Uterus (tissue), 4 donors: ENCODE measurements around the gene ALOX12. TPM values are rescaled to one million over a fixed set of nuclear protein-coding genes. Genes with fewer than 3 reads are reported as not detected.
"Not testable (repeated sequence)": the region's sequence is repeated elsewhere in the genome, so short reads cannot be mapped to it uniquely, and the experiment has no call there.

Experiments used
- DNase-seq, 2 donors: peaks; one replicate each; pipeline ENCODE4 v3.0.0-alpha.2; 2019 to 2020
- H3K27ac ChIP-seq, 2 donors: fragments of 200-600 bp; sonication (generic); 1 replicate in 1 of 2; 2 replicates in 1 of 2; pipeline ENCODE4 v1.5.1; 2016 to 2018
- H3K27me3 ChIP-seq, 2 donors: fragments of 200-600 bp; sonication (generic); one replicate each; pipeline ENCODE4 v1.5.1; 2018 to 2019; ENCODE audit warnings: control low read depth in 1 of 2
- H3K36me3 ChIP-seq, 2 donors: fragments of 200-600 bp; sonication (generic); one replicate each; pipeline ENCODE4 v1.5.1; 2019; ENCODE audit warnings: control low read depth in 1 of 2
- H3K4me1 ChIP-seq, 2 donors: fragments of 200-600 bp; sonication (generic); one replicate each; pipeline ENCODE4 v1.5.1; 2018 to 2019; ENCODE audit warnings: control low read depth in 1 of 2
- H3K4me3 ChIP-seq, 2 donors: fragments of 200-600 bp; sonication (generic); 1 replicate in 1 of 2; 2 replicates in 1 of 2; pipeline ENCODE4 v1.5.1; 2018 to 2019; ENCODE audit warnings: mild to moderate bottlenecking in 1 of 2
- H3K9me3 ChIP-seq, 2 donors: fragments of 200-600 bp; sonication (generic); one replicate each; pipeline ENCODE4 v1.5.1; 2019; ENCODE audit warnings: control low read depth in 1 of 2
- POLR2A ChIP-seq, 2 donors: fragments of 450-650 bp; IDR thresholded peaks; one replicate each; pipeline ENCODE4 v1.6.1; 2016; ENCODE audit warnings: antibody characterized with exemption in 2 of 2, mild to moderate bottlenecking in 1 of 2, moderate library complexity in 1 of 2
- intact Hi-C: fragments of 100-400 bp; cut with DNase I; formaldehyde crosslinking; loops from one replicate; pipeline ENCODE4 v1.15.1; 2023; ENCODE audit warnings: low total_unique reads
- total RNA-seq, 4 donors: library from RNA; depleted of rRNA in 3 of 4; stranded (reverse); fragments of >200 nt in 3 of 4; gene quantifications; one replicate each; pipeline versions ENCODE4 v1.1.0 to v1.2.4, GENCODE V29; 2014 to 2023
- TF ChIP-seq, protein P1 (sequence below), 4 experiments: fragments of 200-600 bp in 2 of 4; fragments of 450-650 bp in 2 of 4; sonication (generic) in 2 of 4; IDR thresholded peaks; one replicate each; pipeline ENCODE4 v1.5.1; 2016 to 2019; ENCODE audit warnings: antibody characterized with exemption in 4 of 4, mild to moderate bottlenecking in 2 of 4, moderate library complexity in 1 of 4
- donor health status: DM: yes; HTN: yes; CAD: no.

The ALOX12 gene
- total RNA-seq, 4 donors from 2014 or later: 0.14 to 0.34 TPM; not detected in 2

DNA sequence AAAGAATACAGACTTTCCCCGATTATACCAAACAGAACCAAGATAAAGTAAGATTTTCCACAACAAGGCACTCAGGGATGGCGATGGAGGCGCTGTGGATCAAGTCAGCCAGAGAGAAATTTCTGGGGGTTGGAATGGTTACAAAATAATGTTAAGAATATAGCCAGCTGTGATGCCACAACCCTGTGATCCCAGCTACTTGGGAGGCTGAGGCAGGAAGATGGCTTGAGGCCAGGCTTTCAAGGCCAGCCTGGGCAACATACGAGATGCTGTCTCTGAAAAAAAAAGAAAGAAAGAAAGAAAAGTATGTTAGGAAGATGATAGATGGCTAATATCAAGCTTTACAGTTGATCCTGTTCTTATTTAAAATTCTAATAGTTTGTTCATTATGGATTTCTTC is 10.6 kb upstream of the ALOX12 start:
- TF ChIP-seq, protein P1, sequence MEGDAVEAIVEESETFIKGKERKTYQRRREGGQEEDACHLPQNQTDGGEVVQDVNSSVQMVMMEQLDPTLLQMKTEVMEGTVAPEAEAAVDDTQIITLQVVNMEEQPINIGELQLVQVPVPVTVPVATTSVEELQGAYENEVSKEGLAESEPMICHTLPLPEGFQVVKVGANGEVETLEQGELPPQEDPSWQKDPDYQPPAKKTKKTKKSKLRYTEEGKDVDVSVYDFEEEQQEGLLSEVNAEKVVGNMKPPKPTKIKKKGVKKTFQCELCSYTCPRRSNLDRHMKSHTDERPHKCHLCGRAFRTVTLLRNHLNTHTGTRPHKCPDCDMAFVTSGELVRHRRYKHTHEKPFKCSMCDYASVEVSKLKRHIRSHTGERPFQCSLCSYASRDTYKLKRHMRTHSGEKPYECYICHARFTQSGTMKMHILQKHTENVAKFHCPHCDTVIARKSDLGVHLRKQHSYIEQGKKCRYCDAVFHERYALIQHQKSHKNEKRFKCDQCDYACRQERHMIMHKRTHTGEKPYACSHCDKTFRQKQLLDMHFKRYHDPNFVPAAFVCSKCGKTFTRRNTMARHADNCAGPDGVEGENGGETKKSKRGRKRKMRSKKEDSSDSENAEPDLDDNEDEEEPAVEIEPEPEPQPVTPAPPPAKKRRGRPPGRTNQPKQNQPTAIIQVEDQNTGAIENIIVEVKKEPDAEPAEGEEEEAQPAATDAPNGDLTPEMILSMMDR (IDR thresholded peaks at IDR 0.05): no peak
- TF ChIP-seq POLR2A (IDR thresholded peaks at IDR 0.05): no peak
- H3K27me3 ChIP-seq: no peaks in the 10 kb centered on the region
- intact Hi-C loops: no loop called here

DNA sequence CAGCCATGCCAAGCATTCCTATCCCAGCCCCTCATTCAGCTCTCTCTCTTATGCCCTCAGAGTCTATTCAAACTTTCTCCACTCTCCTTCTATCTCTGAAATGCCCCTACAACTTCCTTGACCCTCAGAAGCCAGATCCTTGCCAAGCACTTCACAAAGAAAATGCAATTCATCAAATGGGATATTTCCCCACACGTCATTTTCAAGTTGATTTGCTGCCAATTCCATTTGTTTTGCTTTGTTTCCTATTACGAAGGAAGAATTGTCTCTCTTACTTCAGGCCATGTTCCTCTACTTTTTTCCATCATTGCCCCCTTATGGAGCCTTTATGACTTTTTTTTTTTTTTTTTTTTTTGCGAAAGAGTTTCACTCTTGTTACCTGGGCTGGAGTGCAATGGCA is 9.2 kb upstream of the ALOX12 start:
- Histone ChIP-seq H3K4me1 (no peaks in the 10 kb centered on the region), H3K27ac (no peak overlapping the region), H3K36me3 (no peaks in the 10 kb centered on the region), H3K4me3 (no peak overlapping the region), H3K27me3 (no peaks in the 10 kb centered on the region), H3K9me3 (no peaks in the 10 kb centered on the region)
- intact Hi-C loops: no loop called here
- TF ChIP-seq POLR2A (IDR thresholded peaks at IDR 0.05): no peak
- DNase-seq: no peak

More for the DNA sequence above, 10.6 kb upstream of the ALOX12 start:
- Histone ChIP-seq H3K4me3 (no peak overlapping the region), H3K36me3 (no peaks in the 10 kb centered on the region), H3K27ac (no peak overlapping the region), H3K4me1 (no peaks in the 10 kb centered on the region), H3K9me3 (no peaks in the 10 kb centered on the region)
- DNase-seq: no peak

DNA sequence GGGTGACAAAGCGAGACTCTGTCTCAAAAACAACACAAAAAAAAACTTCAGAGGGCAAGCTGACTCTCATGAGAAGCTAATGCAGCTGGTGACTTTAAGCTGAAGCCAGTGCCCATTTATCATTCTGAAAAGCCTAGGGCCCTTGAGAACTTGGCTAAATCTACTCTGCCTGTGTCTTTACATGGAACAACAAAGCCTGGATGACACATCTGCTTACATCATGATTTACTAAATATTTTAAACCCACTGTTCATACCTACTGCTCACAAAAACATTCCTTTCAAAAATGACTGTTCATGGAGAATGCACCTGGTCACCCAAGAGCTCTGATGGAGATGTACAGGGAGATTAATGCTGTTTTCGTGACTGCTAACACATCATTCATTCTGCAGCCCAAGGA is 6.1 kb upstream of the ALOX12 start:
- no peaks in the 10 kb centered on the region for H3K27me3 ChIP-seq
- no peak overlapping the region for H3K4me3 ChIP-seq
- no peaks in the 10 kb centered on the region for H3K9me3 ChIP-seq
- DNase-seq: no peak
- H3K4me1 ChIP-seq: no peaks in the 10 kb centered on the region
- no peaks in the 10 kb centered on the region for H3K36me3 ChIP-seq
- intact Hi-C loops: no loop called here
- TF ChIP-seq, protein P1 (IDR thresholded peaks at IDR 0.05): no peak
- no peak for TF ChIP-seq POLR2A (IDR thresholded peaks at IDR 0.05)
- no peak overlapping the region for H3K27ac ChIP-seq

DNA sequence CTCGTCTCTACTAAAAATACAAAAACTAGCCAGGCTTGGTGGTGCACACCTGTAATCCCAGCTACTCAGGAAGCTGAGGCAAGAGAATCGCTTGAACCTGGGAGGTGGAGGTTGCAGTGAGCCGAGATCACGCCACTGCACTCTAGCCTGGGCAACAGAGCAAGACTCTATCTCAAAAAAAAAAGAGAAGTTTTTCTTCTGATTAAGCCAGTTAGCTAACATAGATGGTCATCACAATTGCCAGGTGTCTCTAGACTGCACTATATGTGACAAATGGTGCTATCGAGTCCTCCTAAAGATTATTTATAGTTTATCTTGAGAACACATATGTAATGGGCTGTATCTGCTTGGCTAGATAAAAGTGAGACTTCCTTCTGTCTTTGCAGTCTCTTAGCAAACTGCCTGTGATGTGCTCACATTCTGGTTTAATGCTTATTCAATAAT is 2.2 kb upstream of the ALOX12 start:
- H3K36me3 ChIP-seq: not testable (repeated sequence)

DNA sequence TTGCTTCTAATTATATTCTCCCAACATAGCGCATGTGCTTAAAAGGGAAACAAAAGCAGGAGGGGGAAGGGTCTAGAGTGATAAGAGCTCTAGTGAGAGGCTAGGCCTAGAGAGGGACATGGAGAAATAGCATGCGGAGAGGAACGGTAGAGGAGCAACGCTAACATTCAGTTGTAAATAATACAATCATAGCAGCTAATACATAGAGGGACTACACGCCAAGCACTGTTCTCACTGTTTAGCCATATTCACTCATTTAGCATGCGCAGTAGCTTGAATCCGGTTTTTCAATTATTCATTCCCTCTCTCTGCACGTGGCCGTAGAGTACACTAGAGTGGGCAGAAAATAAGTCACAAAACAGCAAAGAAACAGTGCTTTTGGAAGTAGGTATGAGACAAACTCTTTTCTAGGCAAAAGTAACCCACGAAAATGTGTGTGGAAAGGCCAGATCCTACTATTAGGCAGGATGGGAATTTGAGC is 1.7 kb upstream of the ALOX12 start:
- DNase-seq: no peak
- no peak overlapping the region for H3K4me3 ChIP-seq
- H3K27me3 ChIP-seq: no peaks in the 10 kb centered on the region
- no peaks in the 10 kb centered on the region for H3K36me3 ChIP-seq
- TF ChIP-seq, protein P1 (IDR thresholded peaks at IDR 0.05): no peak
- no peak for TF ChIP-seq POLR2A (IDR thresholded peaks at IDR 0.05)
- intact Hi-C loops: no loop called here
- H3K4me1 ChIP-seq: peaks cover 0 to 5% of the 10 kb centered on the region in 2 donors
- no peaks in the 10 kb centered on the region for H3K9me3 ChIP-seq
- H3K27ac ChIP-seq: no peak overlapping the region

More for the DNA sequence above, 2.2 kb upstream of the ALOX12 start:
- DNase-seq, H3K9me3 ChIP-seq, H3K4me3 ChIP-seq, H3K27me3 ChIP-seq, intact Hi-C loops, H3K4me1 ChIP-seq, H3K27ac ChIP-seq: not testable (repeated sequence)

DNA sequence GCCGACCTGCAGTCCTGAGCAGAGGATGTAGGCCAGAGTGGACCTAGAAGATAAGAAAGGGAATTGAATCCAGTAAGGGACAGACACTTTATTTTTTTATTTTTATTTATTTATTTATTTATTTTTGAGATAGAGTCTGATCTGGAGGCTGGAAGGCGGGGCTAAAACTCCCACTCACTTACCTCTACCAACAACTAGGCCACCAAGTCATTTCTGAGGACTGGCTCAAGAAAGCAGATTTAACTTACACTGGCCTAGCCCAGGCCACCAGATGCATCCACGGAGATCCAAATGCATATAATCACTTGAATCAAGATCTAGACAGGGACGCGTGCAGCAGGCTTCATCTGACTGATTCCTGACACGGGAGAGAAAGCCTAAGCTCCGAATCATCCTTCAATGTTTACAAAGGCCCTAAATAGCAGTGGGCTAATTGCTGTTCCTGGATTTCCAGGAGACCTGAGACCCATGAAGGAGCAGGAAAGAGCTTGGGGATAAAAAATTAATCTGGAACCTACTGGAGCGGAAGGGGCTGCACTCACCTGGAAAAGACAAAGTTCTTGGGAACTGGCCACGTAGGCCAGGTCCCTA is 1.1 kb upstream of the ALOX12 start:
- no peak overlapping the region for H3K4me3 ChIP-seq
- intact Hi-C loops: no loop called here
- H3K36me3 ChIP-seq: no peaks in the 10 kb centered on the region
- no peaks in the 10 kb centered on the region for H3K9me3 ChIP-seq
- no peaks in the 10 kb centered on the region for H3K27me3 ChIP-seq
- H3K27ac ChIP-seq: no peak overlapping the region
- no peak for DNase-seq
- TF ChIP-seq POLR2A (IDR thresholded peaks at IDR 0.05): no peak
- TF ChIP-seq, protein P1 (IDR thresholded peaks at IDR 0.05): no peak
- peaks cover 0 to 5% of the 10 kb centered on the region in 2 donors for H3K4me1 ChIP-seq
